ENCODE results near the gene ABHD6. TPM values are rescaled to one million over a fixed set of nuclear protein-coding genes. Genes with fewer than 3 reads are reported as not detected.

The ABHD6 gene
- total RNA-seq, 2 donors from 2014 or later: 6.1 to 10.6 TPM

- Histone ChIP-seq H3K27ac (no peak overlapping the region), H3K4me1 (ENCODE audit: control insufficient read depth in 1 of 2, low read depth in 2 of 2) (peaks cover 22 to 24% of the 10 kb centered on the region in 2 donors), H3K9me3 (no peaks in the 10 kb centered on the region), H3K27me3 (replicated peaks; ENCODE audit: insufficient read depth) (no peaks in the 10 kb centered on the region), H3K4me3 (no peak overlapping the region), H3K36me3 (peaks cover 22% of the 10 kb centered on the region)
- no peak for TF ChIP-seq CTCF (IDR thresholded peaks at IDR 0.05)
- ATAC-seq (ENCODE audit: insufficient number of reproducible peaks, low FRiP score, low read depth) (no peak), DNase-seq (ENCODE audit: low spot score) (no peak)
These were observed 71.1 kb downstream of the ABHD6 start for GRCh38 chr3:58308728-58309127.

- ATAC-seq (ENCODE audit: insufficient number of reproducible peaks, low FRiP score, low read depth): no peak
- no peak overlapping the region for H3K4me3 ChIP-seq
- H3K4me1 ChIP-seq (ENCODE audit: control insufficient read depth in 1 of 2, low read depth in 2 of 2): no peaks in the 10 kb centered on the region
- no peaks in the 10 kb centered on the region for H3K9me3 ChIP-seq
- DNase-seq (ENCODE audit: low spot score): no peak
- H3K27ac ChIP-seq: no peak overlapping the region
- H3K36me3 ChIP-seq: peaks cover 26% of the 10 kb centered on the region
- TF ChIP-seq CTCF (IDR thresholded peaks at IDR 0.05): no peak
- H3K27me3 ChIP-seq (replicated peaks; ENCODE audit: insufficient read depth): no peaks in the 10 kb centered on the region
These were observed 80.2 kb downstream of the ABHD6 start for GRCh38 chr3:58317811-58318210.

DNA sequence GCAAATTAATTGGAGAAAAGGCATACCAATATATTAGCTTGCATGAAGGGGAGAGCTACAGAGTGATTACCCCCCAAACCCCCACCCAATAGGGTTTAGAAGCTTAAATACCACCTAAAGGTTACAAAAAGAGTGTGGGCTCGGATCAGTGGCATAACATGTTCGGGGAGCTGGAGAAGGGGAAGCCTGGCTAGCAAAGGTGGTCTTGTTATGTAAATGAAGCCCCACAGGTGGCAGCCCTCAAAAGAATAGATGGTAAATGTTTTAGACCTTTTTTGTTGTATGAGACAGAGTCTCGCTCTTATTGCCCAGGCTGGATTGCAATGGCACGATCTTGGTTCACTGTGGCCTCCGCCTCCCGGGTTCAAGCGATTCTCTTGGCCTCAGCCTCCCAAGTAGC lies 84.2 kb downstream of the ABHD6 start:
- Histone ChIP-seq H3K36me3 (peaks cover 12% of the 10 kb centered on the region), H3K27me3 (replicated peaks; ENCODE audit: insufficient read depth) (no peaks in the 10 kb centered on the region), H3K4me3 (no peak overlapping the region), H3K9me3 (no peaks in the 10 kb centered on the region), H3K27ac (no peak overlapping the region), H3K4me1 (ENCODE audit: control insufficient read depth in 1 of 2, low read depth in 2 of 2) (no peaks in the 10 kb centered on the region)
- TF ChIP-seq CTCF (IDR thresholded peaks at IDR 0.05): no peak
- no peak for ATAC-seq (ENCODE audit: insufficient number of reproducible peaks, low FRiP score, low read depth)
- DNase-seq (ENCODE audit: low spot score): no peak

- Histone ChIP-seq H3K27ac (no peak overlapping the region), H3K36me3 (peaks cover 3% of the 10 kb centered on the region), H3K9me3 (no peaks in the 10 kb centered on the region), H3K27me3 (replicated peaks; ENCODE audit: insufficient read depth) (no peaks in the 10 kb centered on the region), H3K4me1 (ENCODE audit: control insufficient read depth in 1 of 2, low read depth in 2 of 2) (no peaks in the 10 kb centered on the region), H3K4me3 (no peak overlapping the region)
- ATAC-seq (ENCODE audit: insufficient number of reproducible peaks, low FRiP score, low read depth) (no peak), DNase-seq (ENCODE audit: low spot score) (no peak)
- no peak for TF ChIP-seq CTCF (IDR thresholded peaks at IDR 0.05)
These were observed 85.2 kb downstream of the ABHD6 start for GRCh38 chr3:58322793-58323192.

GRCh38 chr3:58323529-58324390 lies 86.2 kb downstream of the ABHD6 start:
- Histone ChIP-seq H3K36me3 (no peaks in the 10 kb centered on the region), H3K4me1 (ENCODE audit: control insufficient read depth in 1 of 2, low read depth in 2 of 2) (no peaks in the 10 kb centered on the region), H3K4me3 (no peak overlapping the region), H3K27ac (no peak overlapping the region), H3K27me3 (replicated peaks; ENCODE audit: insufficient read depth) (no peaks in the 10 kb centered on the region), H3K9me3 (no peaks in the 10 kb centered on the region)
- ATAC-seq (ENCODE audit: insufficient number of reproducible peaks, low FRiP score, low read depth) (no peak), DNase-seq (ENCODE audit: low spot score) (no peak)
- no peak for TF ChIP-seq CTCF (IDR thresholded peaks at IDR 0.05)

All from thoracic aorta (tissue), 2 donors.